Endothelial cell of hepatic sinusoid (primary cell): ENCODE data around the gene CORO2B.
"Not testable (repeated sequence)": the region's sequence is repeated elsewhere in the genome, so short reads cannot be mapped to it uniquely, and the experiment has no call there.

Source experiments
- in situ Hi-C: cut with HindIII; loops from 2 replicates; pipeline ENCODE4 v1.10.0; 2017; ENCODE audit warnings: low sequenced_read_pairs

Gene CORO2B

DNA sequence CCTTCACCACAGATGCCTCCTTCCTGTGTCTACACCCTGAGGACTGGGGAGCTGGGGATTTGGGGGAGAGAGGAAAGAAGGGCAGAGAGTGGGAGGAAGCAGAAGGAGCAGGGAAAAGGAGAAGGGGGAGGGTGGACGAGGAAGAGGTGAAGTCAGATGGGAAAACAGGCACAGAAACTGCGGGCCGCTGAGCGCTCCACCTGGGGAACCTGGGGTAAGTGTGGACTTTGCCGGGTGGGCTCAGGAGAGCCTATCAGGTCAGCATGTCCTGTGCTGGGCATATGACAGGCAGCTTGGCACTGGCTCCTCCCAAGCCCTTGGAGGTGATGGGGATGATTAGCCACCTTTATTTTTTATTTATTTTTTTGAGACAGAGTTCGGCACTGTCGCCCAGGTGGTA is 62.6 kb downstream of the CORO2B start:
- in situ Hi-C loops: no loop called here

- in situ Hi-C loops: no loop called here
Observed at GRCh38 chr15:68642491-68642845, 63.7 kb downstream of the CORO2B start.

DNA sequence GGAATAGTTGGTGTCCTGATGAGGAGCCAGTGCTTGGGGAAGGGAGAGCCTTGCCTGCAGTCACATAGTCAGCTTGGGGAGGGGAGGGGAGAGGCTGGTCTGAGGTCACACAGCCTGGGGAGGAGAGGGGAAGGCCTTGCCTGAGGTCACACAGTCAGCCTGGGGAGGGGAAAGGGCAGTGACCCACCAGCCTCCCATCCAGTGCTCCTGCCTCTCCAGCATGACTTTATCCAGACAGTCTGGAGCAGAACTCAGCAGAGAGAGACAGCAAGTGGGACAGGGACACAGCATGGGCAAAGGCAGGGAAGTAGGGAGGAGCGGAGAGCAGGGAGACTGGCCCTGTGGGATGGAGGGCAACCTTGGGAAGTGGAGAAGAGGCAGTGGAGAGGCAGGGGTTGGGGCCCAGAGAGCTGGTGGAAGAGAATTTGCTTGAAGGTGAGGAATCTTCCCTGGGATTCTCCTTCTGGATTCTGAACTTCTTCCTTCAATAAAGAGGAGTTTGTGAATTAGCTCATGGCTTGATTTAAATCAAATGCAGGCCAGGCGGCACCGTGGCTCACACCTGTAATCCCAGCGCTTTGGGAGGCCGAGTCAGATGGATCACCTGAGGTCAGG is 64.5 kb downstream of the CORO2B start:
- in situ Hi-C loops: no loop called here

DNA sequence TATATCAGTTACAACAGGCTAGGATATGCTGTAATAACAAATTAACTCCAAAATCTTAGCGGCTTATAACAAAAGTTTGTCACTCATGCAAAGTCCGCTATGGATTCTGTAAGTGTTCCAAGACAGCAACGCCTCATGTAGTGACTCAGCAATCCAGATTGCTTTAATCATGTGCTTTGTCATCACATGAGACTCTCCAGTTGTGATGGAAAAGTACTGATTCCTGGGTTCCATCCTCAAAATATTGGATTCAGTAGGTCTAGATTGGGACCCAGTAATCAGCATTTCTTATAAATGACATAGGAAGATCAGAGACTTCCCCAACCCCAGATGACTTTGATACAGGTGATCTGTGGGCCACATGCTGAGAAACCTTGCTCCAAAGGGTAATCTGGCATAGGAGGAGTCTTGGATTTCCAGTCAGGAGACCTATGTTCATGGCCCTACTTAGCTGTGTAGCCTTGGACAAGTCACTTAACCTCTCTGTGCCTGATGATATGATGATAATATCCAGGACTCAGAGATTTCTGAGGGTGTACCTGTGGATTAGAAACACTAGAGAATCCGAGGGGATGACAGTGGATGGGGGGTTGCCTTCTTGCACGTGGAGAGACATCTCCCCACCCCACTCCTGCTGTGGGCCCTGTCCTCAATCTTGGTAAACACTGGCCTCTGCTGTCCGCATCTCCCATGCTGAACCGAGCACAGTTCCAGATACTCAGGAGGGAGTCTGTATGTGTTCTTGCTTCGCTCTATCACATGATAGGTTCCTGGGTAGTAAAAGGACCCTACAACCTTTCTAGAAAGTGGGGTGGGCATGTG is 65.5 kb downstream of the CORO2B start:
- in situ Hi-C loops: no loop called here

DNA sequence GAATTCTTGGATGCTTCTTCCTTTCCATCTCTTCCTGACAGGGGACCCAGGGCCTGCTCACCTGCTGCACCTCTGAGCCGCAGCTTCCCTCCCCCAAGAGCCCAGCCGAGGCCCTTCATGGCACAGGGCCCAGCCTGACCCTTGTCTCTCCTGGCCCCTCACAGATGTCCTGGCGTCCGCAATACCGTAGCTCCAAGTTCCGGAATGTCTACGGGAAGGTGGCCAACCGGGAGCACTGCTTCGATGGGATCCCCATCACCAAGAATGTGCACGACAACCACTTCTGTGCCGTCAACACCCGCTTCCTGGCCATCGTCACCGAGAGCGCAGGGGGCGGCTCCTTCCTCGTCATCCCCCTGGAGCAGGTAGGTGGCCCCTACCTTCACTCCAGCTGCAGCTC is 66.2 kb downstream of the CORO2B start:
- in situ Hi-C loops: no loop called here

GRCh38 chr15:68646156-68646555 is 67.4 kb downstream of the CORO2B start:
- in situ Hi-C loops: no loop called here

DNA sequence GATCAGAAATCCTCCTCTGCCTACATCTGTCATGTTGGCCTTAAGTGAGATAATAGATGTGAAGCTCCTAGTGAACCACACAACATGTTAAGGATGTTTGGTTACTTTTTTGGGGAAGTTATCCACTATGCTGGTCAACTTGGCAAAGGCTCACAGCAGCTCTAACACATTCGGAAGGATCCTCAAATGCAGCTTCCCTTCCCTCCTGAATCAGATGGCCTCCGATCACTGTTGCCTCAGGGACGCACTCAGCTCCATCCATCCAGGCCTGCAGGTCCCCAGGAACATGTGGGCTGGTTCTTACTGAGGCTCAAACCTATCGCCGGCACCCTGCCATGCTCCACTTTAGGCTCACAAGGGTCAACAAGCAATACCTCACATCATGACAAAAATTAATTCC is 67.9 kb downstream of the CORO2B start:
- in situ Hi-C loops: no loop called here

DNA sequence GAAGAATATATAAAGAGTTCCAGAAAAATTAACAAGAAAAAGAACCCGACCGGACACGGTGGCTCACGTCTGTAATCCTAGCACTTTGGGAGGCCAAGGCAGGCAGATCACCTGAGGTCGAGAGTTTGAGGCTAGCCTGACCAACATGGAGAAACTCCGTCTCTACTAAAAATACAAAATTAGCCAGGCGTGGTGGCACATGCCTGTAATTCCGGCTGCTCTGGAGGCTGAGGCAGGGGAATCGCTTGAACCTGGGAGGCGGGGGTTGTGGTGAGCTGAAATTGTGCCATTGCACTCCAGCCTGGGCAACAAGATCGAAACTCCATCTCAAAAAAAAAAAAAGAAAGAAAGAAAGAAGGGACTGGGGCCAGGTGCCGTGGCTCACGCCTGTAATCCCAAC is 68.6 kb downstream of the CORO2B start:
- in situ Hi-C loops: not testable (repeated sequence)

- in situ Hi-C loops: loop anchor here (10.0 kb wide), 1 partner anchor 156 kb away; no protein-coding TSS in a partner anchor
Observed at GRCh38 chr15:68650901-68651709, 72.3 kb downstream of the CORO2B start.

GRCh38 chr15:68651916-68652525 is 73.2 kb downstream of the CORO2B start:
- in situ Hi-C loops: loop anchor here (10.0 kb wide), 1 partner anchor 157 kb away; no protein-coding TSS in a partner anchor

- in situ Hi-C loops: loop anchor here (10.0 kb wide), 1 partner anchor 158 kb away; no protein-coding TSS in a partner anchor
Observed at GRCh38 chr15:68653031-68653635, 74.3 kb downstream of the CORO2B start.

- in situ Hi-C loops: loop anchor here (10.0 kb wide), 1 partner anchor 159 kb away; no protein-coding TSS in a partner anchor
Observed at GRCh38 chr15:68653801-68654200, 75.0 kb downstream of the CORO2B start.

DNA sequence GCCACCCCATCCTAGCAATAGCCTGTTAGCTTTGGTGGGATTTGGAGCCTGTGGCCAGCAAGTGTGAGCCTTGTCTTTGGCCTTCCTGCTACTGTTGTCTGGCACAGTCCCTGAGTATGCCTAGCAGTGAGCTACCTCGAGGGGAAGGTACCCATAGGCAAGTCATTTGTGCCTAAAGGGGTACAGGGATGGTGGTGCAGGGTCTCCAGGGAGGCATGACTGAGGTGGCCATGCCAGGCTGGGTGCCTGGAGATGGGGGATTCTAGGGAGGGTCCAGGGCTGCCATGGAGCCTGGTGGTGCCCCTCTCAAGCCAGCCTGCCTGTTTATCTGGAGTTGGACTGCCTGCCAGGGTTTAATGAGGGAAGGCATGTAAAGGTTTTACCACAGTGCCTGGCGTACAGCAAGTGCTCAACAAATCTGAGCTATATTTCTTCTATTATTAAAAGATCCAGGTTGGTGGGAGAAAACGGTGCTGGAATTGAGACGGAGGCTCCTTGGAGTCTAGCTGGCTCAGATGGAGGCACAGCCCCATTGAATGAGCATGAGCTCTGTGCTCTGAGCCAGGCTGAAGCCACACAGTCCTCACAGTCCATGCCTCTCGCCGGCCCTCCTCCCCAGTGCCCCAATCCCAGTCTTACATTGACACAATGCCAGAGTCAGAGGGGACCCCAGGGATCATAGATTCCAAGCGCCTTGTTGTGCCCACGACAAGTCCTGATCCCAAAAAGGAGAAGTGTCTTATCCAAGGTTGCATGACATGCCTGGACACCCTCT is 76.2 kb downstream of the CORO2B start:
- in situ Hi-C loops: loop anchor here (10.0 kb wide), 1 partner anchor 160 kb away; no protein-coding TSS in a partner anchor

- in situ Hi-C loops: loop anchor here (10.0 kb wide), 1 partner anchor 161 kb away; no protein-coding TSS in a partner anchor
Observed at GRCh38 chr15:68655686-68656437, 77.1 kb downstream of the CORO2B start.

DNA sequence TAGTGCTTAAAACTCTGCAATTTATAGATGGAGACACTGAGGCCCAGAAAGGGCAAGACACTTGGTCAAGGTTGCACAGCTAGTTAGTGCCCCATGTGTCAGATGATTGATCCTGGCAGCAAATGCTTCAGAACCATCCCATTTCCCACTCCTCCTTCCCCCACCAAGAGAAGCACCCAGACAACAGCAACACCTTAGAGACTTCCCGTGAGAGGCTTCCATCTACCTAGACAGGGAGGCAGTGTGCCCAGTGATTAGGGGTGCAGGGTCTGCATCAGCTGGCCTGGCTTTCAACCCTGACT is 77.6 kb downstream of the CORO2B start:
- in situ Hi-C loops: loop anchor here (10.0 kb wide), 1 partner anchor 162 kb away; no protein-coding TSS in a partner anchor

DNA sequence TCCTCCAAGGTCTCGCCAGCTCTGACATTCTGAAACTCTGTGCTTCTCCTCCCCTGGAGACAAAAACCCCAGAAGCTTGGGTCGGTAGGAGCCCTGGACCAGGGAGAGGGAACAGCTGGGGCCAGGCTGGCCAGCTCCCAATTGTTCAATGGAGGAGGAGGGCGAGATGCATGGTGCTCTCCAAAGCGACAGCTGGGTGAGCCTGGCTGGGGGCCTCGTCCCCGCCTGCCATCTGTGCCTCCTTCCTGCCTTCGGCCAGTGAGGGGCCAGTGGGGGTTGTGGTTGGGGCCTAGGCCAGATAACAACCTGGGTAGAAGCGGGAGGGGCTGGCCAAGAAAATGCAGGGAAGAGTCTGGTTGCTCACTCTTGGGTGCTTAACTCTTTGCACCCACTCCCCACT is 79.4 kb downstream of the CORO2B start:
- in situ Hi-C loops: loop anchor here (10.0 kb wide), 1 partner anchor 163 kb away; no protein-coding TSS in a partner anchor

DNA sequence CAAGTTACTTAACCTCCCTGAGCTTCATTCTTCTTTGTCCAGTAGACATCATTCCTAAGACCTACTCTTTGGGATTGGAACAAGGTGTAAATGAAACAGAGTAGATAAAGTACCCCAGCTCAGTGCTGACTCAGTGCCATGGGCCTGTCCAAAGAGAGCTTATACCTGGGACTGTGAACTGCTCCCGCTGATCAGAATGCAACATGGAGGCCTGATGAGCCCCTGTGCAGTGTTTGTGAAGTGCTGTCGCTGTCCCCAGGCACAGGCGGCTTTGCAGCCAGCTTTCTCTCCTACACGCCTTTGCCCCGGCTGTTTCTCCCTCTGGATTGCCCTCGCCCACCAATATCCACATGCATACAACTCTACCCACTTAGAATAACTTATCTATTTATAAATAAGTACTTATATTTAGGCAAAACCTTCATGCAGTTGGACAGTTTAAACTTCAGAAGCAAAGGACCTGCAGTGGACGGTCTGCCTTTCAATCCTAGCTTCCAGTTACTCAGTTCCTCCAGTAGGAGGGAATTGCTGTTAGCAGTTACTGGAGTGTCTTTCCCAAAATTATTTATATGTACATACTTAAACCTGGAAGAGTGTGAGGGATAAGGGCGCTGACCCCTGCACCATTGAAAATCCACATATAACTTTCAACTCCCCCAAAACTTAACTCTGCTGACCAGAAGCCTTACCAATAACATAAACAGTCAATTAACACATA is 80.0 kb downstream of the CORO2B start:
- in situ Hi-C loops: loop anchor here (10.0 kb wide), 1 partner anchor 164 kb away; no protein-coding TSS in a partner anchor

GRCh38 chr15:68663526-68663925 is 84.7 kb downstream of the CORO2B start:
- in situ Hi-C loops: loop anchor here (10.0 kb wide), 1 partner anchor 49 kb away; no protein-coding TSS in a partner anchor
